ENCODE data around the gene LMAN1L. TPM values are rescaled to one million over a fixed set of nuclear protein-coding genes. Genes with fewer than 3 reads are reported as not detected.

LMAN1L gene
- total RNA-seq, 1 experiment from 2014 or later, result not detected

DNA sequence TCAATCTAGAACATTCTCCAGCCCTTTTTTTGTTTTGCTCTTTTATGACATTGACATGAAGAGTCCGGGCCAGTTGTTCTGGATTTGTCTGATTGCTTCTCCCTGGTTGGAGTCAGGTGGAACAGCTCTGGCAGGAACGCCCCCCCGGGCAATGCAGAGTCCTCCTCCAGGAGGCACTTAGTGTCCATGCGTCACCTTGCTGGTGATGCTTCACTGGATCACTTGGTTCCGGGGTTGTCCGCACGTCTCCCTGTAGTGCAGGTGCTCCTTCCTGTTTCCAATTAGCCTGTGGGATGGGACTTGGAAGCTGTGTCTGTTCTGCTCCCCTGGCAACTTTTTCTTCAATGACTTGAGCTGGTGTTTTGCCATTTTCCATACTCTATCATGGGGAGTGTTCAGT, 21.0 kb upstream of the LMAN1L start (continued):
- TF ChIP-seq, protein P1, sequence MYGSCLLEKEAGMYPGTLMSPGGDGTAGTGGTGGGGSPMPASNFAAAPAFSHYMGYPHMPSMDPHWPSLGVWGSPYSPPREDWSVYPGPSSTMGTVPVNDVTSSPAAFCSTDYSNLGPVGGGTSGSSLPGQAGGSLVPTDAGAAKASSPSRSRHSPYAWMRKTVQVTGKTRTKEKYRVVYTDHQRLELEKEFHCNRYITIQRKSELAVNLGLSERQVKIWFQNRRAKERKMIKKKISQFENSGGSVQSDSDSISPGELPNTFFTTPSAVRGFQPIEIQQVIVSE (CRISPR knock-in tag; IDR thresholded peaks at IDR 0.05; ENCODE audit: borderline replicate concordance), result no peak
- TF ChIP-seq ZNF263 (CRISPR knock-in tag; IDR thresholded peaks at IDR 0.05; ENCODE audit: low read depth) (no peak), ETV6 (CRISPR knock-in tag; IDR thresholded peaks at IDR 0.05) (no peak), NR2C2 (CRISPR knock-in tag; IDR thresholded peaks at IDR 0.05) (no peak), GTF2I (CRISPR knock-in tag; conservative IDR thresholded peaks at IDR 0.05) (no peak), SP1 (CRISPR knock-in tag; conservative IDR thresholded peaks at IDR 0.05) (no peak), IRF2 (CRISPR knock-in tag; IDR thresholded peaks at IDR 0.05; ENCODE audit: borderline replicate concordance, low read depth) (no peak), MYBL2 (CRISPR knock-in tag; IDR thresholded peaks at IDR 0.05) (no peak)
- TF ChIP-seq, protein P2, sequence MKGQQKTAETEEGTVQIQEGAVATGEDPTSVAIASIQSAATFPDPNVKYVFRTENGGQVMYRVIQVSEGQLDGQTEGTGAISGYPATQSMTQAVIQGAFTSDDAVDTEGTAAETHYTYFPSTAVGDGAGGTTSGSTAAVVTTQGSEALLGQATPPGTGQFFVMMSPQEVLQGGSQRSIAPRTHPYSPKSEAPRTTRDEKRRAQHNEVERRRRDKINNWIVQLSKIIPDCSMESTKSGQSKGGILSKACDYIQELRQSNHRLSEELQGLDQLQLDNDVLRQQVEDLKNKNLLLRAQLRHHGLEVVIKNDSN (CRISPR knock-in tag; IDR thresholded peaks at IDR 0.05), result no peak
- TF ChIP-seq, protein P3, sequence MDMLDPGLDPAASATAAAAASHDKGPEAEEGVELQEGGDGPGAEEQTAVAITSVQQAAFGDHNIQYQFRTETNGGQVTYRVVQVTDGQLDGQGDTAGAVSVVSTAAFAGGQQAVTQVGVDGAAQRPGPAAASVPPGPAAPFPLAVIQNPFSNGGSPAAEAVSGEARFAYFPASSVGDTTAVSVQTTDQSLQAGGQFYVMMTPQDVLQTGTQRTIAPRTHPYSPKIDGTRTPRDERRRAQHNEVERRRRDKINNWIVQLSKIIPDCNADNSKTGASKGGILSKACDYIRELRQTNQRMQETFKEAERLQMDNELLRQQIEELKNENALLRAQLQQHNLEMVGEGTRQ (CRISPR knock-in tag; IDR thresholded peaks at IDR 0.05), result no peak

DNA sequence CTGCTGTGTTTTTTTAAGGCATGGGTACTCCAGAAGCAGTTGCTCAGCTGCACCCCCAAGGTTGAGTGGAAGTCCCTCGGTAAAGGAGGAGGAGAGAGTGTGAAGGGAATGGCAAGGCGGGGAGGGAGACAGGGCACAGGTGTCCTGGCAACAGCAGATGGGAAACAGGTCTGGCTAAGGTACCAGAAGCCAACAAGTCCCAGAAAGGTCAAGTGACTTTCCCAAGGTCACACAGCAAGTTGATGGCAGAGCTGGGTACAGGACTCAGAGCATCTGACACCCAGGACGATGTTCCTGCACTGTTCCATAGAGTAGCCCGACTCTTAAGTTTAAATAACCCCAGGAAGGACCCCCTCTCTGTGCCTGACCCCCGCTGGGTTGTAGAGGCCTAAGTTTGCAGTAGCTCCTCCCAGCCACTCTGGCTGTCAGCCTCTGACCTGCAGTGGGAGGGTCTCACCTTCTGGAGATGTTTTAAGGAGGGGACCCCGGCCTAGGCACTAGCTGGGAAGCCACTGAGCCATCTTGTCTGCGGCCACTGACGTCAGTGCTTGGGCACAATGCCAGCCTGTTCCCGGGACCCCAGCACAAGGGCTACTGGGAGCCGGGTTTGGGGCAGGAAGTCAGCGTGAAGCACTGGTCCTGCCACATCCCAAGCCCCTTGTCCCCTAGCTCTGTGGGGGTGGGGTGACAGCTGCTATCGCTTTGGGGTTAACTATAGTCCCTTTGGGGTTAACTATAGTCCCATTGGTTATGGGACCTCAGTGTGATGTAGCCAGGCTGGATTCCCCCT, 20.2 kb upstream of the LMAN1L start:
- CTCF ChIA-PET, result interaction anchor here (0.5 to 3.7 kb wide), 15 partner anchors 8 to 171 kb away, joined by 3 to 79 read pairs (median 5); partner anchors contain the start of genes CPLX3, CSK and CYP1A1
- peaks cover 40% of the 10 kb centered on the region for H3K4me1 Mint-ChIP-seq
- DNase-seq (ENCODE audit: low spot score) (no peak), ATAC-seq (no peak)
- no peaks in the 10 kb centered on the region for H3K9me3 Mint-ChIP-seq
- H3K36me3 Mint-ChIP-seq, result no peaks in the 10 kb centered on the region
- H3K4me3 Mint-ChIP-seq, result no peak overlapping the region
- TF ChIP-seq, protein P4, sequence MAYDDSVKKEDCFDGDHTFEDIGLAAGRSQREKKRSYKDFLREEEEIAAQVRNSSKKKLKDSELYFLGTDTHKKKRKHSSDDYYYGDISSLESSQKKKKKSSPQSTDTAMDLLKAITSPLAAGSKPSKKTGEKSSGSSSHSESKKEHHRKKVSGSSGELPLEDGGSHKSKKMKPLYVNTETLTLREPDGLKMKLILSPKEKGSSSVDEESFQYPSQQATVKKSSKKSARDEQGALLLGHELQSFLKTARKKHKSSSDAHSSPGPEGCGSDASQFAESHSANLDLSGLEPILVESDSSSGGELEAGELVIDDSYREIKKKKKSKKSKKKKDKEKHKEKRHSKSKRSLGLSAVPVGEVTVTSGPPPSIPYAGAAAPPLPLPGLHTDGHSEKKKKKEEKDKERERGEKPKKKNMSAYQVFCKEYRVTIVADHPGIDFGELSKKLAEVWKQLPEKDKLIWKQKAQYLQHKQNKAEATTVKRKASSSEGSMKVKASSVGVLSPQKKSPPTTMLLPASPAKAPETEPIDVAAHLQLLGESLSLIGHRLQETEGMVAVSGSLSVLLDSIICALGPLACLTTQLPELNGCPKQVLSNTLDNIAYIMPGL (CRISPR knock-in tag; IDR thresholded peaks at IDR 0.05), result no peak
- TF ChIP-seq GABPB1 (CRISPR knock-in tag; IDR thresholded peaks at IDR 0.05), result no peak
- no peak for TF ChIP-seq KAT7 (CRISPR knock-in tag; IDR thresholded peaks at IDR 0.05; ENCODE audit: borderline replicate concordance)
- TF ChIP-seq, protein P5, sequence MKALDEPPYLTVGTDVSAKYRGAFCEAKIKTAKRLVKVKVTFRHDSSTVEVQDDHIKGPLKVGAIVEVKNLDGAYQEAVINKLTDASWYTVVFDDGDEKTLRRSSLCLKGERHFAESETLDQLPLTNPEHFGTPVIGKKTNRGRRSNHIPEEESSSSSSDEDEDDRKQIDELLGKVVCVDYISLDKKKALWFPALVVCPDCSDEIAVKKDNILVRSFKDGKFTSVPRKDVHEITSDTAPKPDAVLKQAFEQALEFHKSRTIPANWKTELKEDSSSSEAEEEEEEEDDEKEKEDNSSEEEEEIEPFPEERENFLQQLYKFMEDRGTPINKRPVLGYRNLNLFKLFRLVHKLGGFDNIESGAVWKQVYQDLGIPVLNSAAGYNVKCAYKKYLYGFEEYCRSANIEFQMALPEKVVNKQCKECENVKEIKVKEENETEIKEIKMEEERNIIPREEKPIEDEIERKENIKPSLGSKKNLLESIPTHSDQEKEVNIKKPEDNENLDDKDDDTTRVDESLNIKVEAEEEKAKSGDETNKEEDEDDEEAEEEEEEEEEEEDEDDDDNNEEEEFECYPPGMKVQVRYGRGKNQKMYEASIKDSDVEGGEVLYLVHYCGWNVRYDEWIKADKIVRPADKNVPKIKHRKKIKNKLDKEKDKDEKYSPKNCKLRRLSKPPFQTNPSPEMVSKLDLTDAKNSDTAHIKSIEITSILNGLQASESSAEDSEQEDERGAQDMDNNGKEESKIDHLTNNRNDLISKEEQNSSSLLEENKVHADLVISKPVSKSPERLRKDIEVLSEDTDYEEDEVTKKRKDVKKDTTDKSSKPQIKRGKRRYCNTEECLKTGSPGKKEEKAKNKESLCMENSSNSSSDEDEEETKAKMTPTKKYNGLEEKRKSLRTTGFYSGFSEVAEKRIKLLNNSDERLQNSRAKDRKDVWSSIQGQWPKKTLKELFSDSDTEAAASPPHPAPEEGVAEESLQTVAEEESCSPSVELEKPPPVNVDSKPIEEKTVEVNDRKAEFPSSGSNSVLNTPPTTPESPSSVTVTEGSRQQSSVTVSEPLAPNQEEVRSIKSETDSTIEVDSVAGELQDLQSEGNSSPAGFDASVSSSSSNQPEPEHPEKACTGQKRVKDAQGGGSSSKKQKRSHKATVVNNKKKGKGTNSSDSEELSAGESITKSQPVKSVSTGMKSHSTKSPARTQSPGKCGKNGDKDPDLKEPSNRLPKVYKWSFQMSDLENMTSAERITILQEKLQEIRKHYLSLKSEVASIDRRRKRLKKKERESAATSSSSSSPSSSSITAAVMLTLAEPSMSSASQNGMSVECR (CRISPR knock-in tag; IDR thresholded peaks at IDR 0.05; ENCODE audit: borderline replicate concordance), result no peak
- no peak for TF ChIP-seq EMX1 (CRISPR knock-in tag; IDR thresholded peaks at IDR 0.05)
- H3K27ac Mint-ChIP-seq, result no peak overlapping the region
- POLR2A ChIA-PET, result interaction anchor here (0.5 kb wide), 1 partner anchor 64 kb away, joined by 3 read pairs; no protein-coding TSS in a partner anchor
- no peaks in the 10 kb centered on the region; the same call in 1 of the 2 replicates for H3K27me3 Mint-ChIP-seq (ENCODE audit: low read depth)
